Measurements from ENCODE around the gene COX6B1.

GRCh38 chr19:35612559-35613321, 35.4 kb upstream of the COX6B1 start, which contains the start of gene HAUS5:
- TF ChIP-seq CTCF (IDR thresholded peaks at IDR 0.05; ENCODE audit: insufficient read depth, low read length), result no peak
- TF ChIP-seq POLR2AphosphoS5 (IDR thresholded peaks at IDR 0.05; ENCODE audit: low read depth), result peak; percentile 83
